ENCODE measurements around the gene AK1.
A peak's percentile ranks its signal among the peaks of the same experiment; 100 is the strongest.
"Not testable (repeated sequence)": the region's sequence is repeated elsewhere in the genome, so short reads cannot be mapped to it uniquely, and the experiment has no call there.

Gene AK1

GRCh38 chr9:127845619-127846018 is 31.9 kb downstream of the AK1 start:
- not testable (repeated sequence) for DNase-seq

- DNase-seq: no peak
Observed at GRCh38 chr9:127844821-127845359, 32.6 kb downstream of the AK1 start.

- no peak for DNase-seq
Observed at GRCh38 chr9:127841087-127841835, 36.2 kb downstream of the AK1 start.

GRCh38 chr9:127838375-127839078 is 38.9 kb downstream of the AK1 start:
- peak in 1 of 2 donors; percentile 68 for DNase-seq

- DNase-seq: no peak
Observed at GRCh38 chr9:127837346-127837745, 40.1 kb downstream of the AK1 start.

GRCh38 chr9:127836561-127836960 is 40.9 kb downstream of the AK1 start:
- not testable (repeated sequence) for DNase-seq

GRCh38 chr9:127835991-127836516 is 41.4 kb downstream of the AK1 start:
- peak in 1 of 2 donors; percentile 68 for DNase-seq

- DNase-seq: no peak
Observed at GRCh38 chr9:127833555-127833954, 43.9 kb downstream of the AK1 start.

- DNase-seq: no peak
Observed at GRCh38 chr9:127832248-127832647, 45.2 kb downstream of the AK1 start.

- DNase-seq: no peak
Observed at GRCh38 chr9:127829205-127829906, 48.1 kb downstream of the AK1 start.

- DNase-seq: peak in 1 of 2 donors; percentile 19
Observed at GRCh38 chr9:127828262-127829031, 49.0 kb downstream of the AK1 start.

GRCh38 chr9:127826253-127826913 is 51.1 kb downstream of the AK1 start:
- DNase-seq: no peak

- DNase-seq: no peak
Observed at GRCh38 chr9:127825319-127826051, 52.0 kb downstream of the AK1 start.

- no peak for DNase-seq
Observed at GRCh38 chr9:127822108-127822507, 55.4 kb downstream of the AK1 start.

- DNase-seq: no peak
Observed at GRCh38 chr9:127818574-127818973, 58.9 kb downstream of the AK1 start.

GRCh38 chr9:127817881-127818434 is 59.5 kb downstream of the AK1 start:
- DNase-seq: no peak

- no peak for DNase-seq
Observed at GRCh38 chr9:127816728-127817127, 60.7 kb downstream of the AK1 start.
